ENCODE results near the gene ZEB2. TPM values are rescaled to one million over a fixed set of nuclear protein-coding genes. Genes with fewer than 3 reads are reported as not detected.

The ZEB2 gene
- total RNA-seq, 1 donor from 2014 or later = 88.5 TPM

DNA sequence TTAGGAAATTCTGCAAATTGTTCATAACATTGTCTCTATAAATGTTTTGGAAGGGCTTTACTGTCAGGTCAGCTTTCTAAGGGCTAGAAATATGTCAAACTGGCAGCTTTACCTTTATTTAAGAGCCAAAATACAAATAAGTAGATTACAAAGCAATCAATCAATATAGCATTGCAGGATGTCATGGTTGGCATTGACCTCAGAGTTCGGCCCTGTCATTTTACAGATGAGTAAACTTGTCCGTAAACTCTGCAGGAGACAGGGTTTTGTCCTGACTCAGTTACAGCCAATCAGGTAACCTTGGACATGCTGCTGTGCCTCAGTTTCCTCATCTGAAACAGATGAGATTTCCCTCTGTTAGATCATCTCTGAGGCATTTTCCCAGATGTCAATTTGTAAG, 25.9 kb upstream of the ZEB2 start:
- no peak overlapping the region for H3K4me3 Mint-ChIP-seq
- DNase-seq (ENCODE audit: extremely low spot score, unreplicated experiment) = no peak
- H3K27me3 Mint-ChIP-seq = peaks cover 8% of the 10 kb centered on the region
- H3K27ac Mint-ChIP-seq = no peak overlapping the region
- H3K4me1 Mint-ChIP-seq (ENCODE audit: unreplicated experiment) = peaks cover 26% of the 10 kb centered on the region
- no peaks in the 10 kb centered on the region for H3K9me3 Mint-ChIP-seq
- H3K36me3 Mint-ChIP-seq = no peaks in the 10 kb centered on the region
- TF ChIP-seq, protein P1, sequence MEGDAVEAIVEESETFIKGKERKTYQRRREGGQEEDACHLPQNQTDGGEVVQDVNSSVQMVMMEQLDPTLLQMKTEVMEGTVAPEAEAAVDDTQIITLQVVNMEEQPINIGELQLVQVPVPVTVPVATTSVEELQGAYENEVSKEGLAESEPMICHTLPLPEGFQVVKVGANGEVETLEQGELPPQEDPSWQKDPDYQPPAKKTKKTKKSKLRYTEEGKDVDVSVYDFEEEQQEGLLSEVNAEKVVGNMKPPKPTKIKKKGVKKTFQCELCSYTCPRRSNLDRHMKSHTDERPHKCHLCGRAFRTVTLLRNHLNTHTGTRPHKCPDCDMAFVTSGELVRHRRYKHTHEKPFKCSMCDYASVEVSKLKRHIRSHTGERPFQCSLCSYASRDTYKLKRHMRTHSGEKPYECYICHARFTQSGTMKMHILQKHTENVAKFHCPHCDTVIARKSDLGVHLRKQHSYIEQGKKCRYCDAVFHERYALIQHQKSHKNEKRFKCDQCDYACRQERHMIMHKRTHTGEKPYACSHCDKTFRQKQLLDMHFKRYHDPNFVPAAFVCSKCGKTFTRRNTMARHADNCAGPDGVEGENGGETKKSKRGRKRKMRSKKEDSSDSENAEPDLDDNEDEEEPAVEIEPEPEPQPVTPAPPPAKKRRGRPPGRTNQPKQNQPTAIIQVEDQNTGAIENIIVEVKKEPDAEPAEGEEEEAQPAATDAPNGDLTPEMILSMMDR (conservative IDR thresholded peaks at IDR 0.05) = no peak

- H3K9me3 Mint-ChIP-seq = no peaks in the 10 kb centered on the region
Observed at GRCh38 chr2:144544053-144544452, 24.1 kb upstream of the ZEB2 start.

DNA sequence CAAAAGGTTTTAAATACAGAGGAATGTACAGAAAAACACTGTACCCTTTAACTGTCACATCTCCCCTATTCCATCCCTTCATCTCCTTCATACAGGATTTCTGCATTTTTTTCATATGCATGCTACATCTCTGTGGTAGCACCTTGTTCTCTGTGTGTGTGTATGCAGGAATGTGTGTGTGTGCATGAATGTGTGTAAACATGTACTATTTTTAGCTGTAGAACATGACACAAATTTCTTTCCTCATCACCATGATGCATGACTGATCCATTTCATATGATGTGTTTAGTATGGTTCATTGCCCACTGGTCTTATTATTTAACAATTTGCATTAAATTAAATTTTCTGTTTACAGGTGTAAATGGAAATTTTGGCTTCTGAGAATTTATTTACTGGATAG, 21.5 kb upstream of the ZEB2 start:
- Mint-ChIP-seq H3K27me3 (peaks cover 15% of the 10 kb centered on the region), H3K36me3 (no peaks in the 10 kb centered on the region), H3K9me3 (no peaks in the 10 kb centered on the region), H3K27ac (no peak overlapping the region), H3K4me3 (no peak overlapping the region), H3K4me1 (ENCODE audit: unreplicated experiment) (peaks cover 3% of the 10 kb centered on the region)
- no peak for DNase-seq (ENCODE audit: extremely low spot score, unreplicated experiment)
- TF ChIP-seq, protein P1 (conservative IDR thresholded peaks at IDR 0.05) = no peak

More at GRCh38 chr2:144544053-144544452, 24.1 kb upstream of the ZEB2 start:
- DNase-seq (ENCODE audit: extremely low spot score, unreplicated experiment) = no peak
- no peak overlapping the region for H3K27ac Mint-ChIP-seq
- no peak overlapping the region for H3K4me3 Mint-ChIP-seq
- TF ChIP-seq, protein P1 (conservative IDR thresholded peaks at IDR 0.05) = no peak
- H3K27me3 Mint-ChIP-seq = peaks cover 11% of the 10 kb centered on the region
- H3K36me3 Mint-ChIP-seq = no peaks in the 10 kb centered on the region
- peaks cover 22% of the 10 kb centered on the region for H3K4me1 Mint-ChIP-seq (ENCODE audit: unreplicated experiment)

GRCh38 chr2:144539289-144539782, 19.4 kb upstream of the ZEB2 start:
- H3K27ac Mint-ChIP-seq = no peak overlapping the region
- no peaks in the 10 kb centered on the region for H3K4me1 Mint-ChIP-seq (ENCODE audit: unreplicated experiment)
- H3K27me3 Mint-ChIP-seq = peaks cover 27% of the 10 kb centered on the region
- no peak overlapping the region for H3K4me3 Mint-ChIP-seq
- H3K9me3 Mint-ChIP-seq = no peaks in the 10 kb centered on the region
- DNase-seq (ENCODE audit: extremely low spot score, unreplicated experiment) = no peak
- TF ChIP-seq, protein P1 (conservative IDR thresholded peaks at IDR 0.05) = no peak
- H3K36me3 Mint-ChIP-seq = no peaks in the 10 kb centered on the region

DNA sequence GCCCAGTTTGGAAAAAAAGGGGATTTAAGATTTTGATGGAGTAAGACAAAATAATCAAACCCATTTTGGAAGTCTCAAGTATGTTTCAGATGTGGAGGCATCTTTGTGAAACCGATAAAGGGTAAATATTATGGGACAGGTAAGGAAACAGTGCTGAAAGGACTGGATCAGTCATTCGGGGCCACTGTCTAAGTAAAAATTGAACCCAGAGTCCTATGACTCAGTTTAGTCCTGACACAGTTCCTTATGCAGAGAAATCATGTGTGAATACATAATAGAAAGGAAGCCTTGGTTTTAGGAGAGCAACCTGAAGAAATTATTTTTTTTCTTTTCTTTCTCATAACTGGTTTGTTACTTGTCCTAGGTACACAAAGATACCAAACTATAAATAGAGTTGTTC, 15.4 kb upstream of the ZEB2 start:
- Mint-ChIP-seq H3K27ac (no peak overlapping the region), H3K27me3 (peaks cover 55% of the 10 kb centered on the region), H3K4me1 (ENCODE audit: unreplicated experiment) (no peaks in the 10 kb centered on the region), H3K4me3 (no peak overlapping the region), H3K36me3 (no peaks in the 10 kb centered on the region), H3K9me3 (peaks cover 6% of the 10 kb centered on the region)
- DNase-seq (ENCODE audit: extremely low spot score, unreplicated experiment) = no peak
- TF ChIP-seq, protein P1 (conservative IDR thresholded peaks at IDR 0.05) = no peak

DNA sequence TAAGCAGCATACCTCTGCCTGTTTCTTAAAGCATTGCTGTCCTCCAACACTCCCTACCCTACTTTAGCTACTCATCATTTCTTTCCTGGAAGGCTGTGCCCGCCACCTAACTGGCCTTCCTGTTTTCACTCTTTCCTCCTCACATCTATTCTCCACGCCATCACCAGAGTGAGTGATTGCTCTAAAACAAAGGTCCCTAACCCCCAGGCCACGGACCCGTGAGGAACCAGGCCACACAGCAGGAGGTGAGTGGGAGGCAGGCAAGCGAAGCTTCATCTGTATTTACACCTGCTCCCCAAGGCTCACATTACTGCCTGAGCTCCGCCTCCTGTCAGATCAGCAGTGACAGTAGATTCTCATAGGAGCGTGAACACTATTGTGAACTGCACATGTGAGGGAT, 13.3 kb upstream of the ZEB2 start:
- Mint-ChIP-seq H3K4me1 (ENCODE audit: unreplicated experiment) (no peaks in the 10 kb centered on the region), H3K27ac (no peak overlapping the region), H3K4me3 (no peak overlapping the region), H3K36me3 (no peaks in the 10 kb centered on the region), H3K9me3 (peaks cover 6% of the 10 kb centered on the region), H3K27me3 (peaks cover 63% of the 10 kb centered on the region)
- TF ChIP-seq, protein P1 (conservative IDR thresholded peaks at IDR 0.05) = no peak
- no peak for DNase-seq (ENCODE audit: extremely low spot score, unreplicated experiment)

All from type B pancreatic cell (in vitro differentiated cells).